HG02981 (cell line): Measurements from ENCODE around the gene CYP4F11.
"Not testable (repeated sequence)": the region's sequence is repeated elsewhere in the genome, so short reads cannot be mapped to it uniquely, and the experiment has no call there.

Experiments used
- ATAC-seq: cut with Tn5 transposase; IDR thresholded peaks from one replicate; pipeline ENCODE4 v1.9.1; 2021; ENCODE audit warnings: mild to moderate bottlenecking, moderate library complexity; ENCODE audit not compliant: unreplicated experiment

The CYP4F11 gene

GRCh38 chr19:15934332-15935078, at the start of gene CYP4F11:
TSS of gene CYP4F11 (minus strand) at chr19:15934529. CDS start at chr19:15934408, 121 bp downstream.
- no peak for ATAC-seq

- ATAC-seq: no peak
These were observed 45.0 kb upstream of the CYP4F11 start for GRCh38 chr19:15979293-15979692.

GRCh38 chr19:15977690-15978089, 43.4 kb upstream of the CYP4F11 start:
- ATAC-seq: no peak

- ATAC-seq: no peak
These were observed 42.7 kb upstream of the CYP4F11 start for GRCh38 chr19:15976836-15977689.

GRCh38 chr19:15974856-15975255, 40.5 kb upstream of the CYP4F11 start:
- ATAC-seq: no peak

- not testable (repeated sequence) for ATAC-seq
These were observed 37.7 kb upstream of the CYP4F11 start for GRCh38 chr19:15972043-15972442.

GRCh38 chr19:15971224-15971780, 37.0 kb upstream of the CYP4F11 start:
- ATAC-seq: no peak

GRCh38 chr19:15964231-15964630, 29.9 kb upstream of the CYP4F11 start:
- no peak for ATAC-seq

GRCh38 chr19:15962319-15962718, 28.0 kb upstream of the CYP4F11 start:
- ATAC-seq: no peak

GRCh38 chr19:15954820-15955219, 20.5 kb upstream of the CYP4F11 start:
- ATAC-seq: no peak

- no peak for ATAC-seq
These were observed 14.1 kb upstream of the CYP4F11 start, which contains the start of gene OR10H4 for GRCh38 chr19:15948223-15949058. TSS of gene OR10H4 (plus strand) at chr19:15949008. CDS start at chr19:15949008, 0 bp downstream.

GRCh38 chr19:15945301-15945700, 11.0 kb upstream of the CYP4F11 start:
- no peak for ATAC-seq

- ATAC-seq: no peak
These were observed 10.1 kb upstream of the CYP4F11 start for GRCh38 chr19:15944401-15944800.

GRCh38 chr19:15937771-15938170, 3.4 kb upstream of the CYP4F11 start:
- ATAC-seq: no peak

GRCh38 chr19:15936950-15937349, 2.6 kb upstream of the CYP4F11 start:
- no peak for ATAC-seq

- no peak for ATAC-seq
These were observed 1.8 kb upstream of the CYP4F11 start for GRCh38 chr19:15936173-15936572.

GRCh38 chr19:15935167-15935702, 906 bp upstream of the CYP4F11 start:
- no peak for ATAC-seq

GRCh38 chr19:15933761-15934331, 483 bp downstream of the CYP4F11 start:
- not testable (repeated sequence) for ATAC-seq

GRCh38 chr19:15928321-15928720, 6.0 kb downstream of the CYP4F11 start:
- ATAC-seq: no peak

GRCh38 chr19:15926484-15926883, 7.8 kb downstream of the CYP4F11 start:
- no peak for ATAC-seq
